DOHH2 (cell line): ENCODE results near the gene CYFIP2.

Experiments used
- CTCF ChIP-seq: fragments of 200-600 bp; sonication (generic); IDR thresholded peaks from one replicate; pipeline ENCODE4 v1.5.1; 2014; ENCODE audit warnings: antibody characterized with exemption, mild to moderate bottlenecking, low read depth, low read length; ENCODE audit not compliant: poor library complexity, severe bottlenecking
- EZH2phosphoT487 ChIP-seq: fragments of 200-600 bp; sonication (generic); IDR thresholded peaks from 2 replicates; pipeline ENCODE4 v1.6.1; 2017; ENCODE audit warnings: borderline replicate concordance, mild to moderate bottlenecking, antibody characterized with exemption, low read length, moderate library complexity, mixed read lengths

GRCh38 chr5:157390551-157391297, 124.8 kb downstream of the CYFIP2 start:
- TF ChIP-seq CTCF, result no peak
- no peak for TF ChIP-seq EZH2phosphoT487
